ENCODE data around the gene GMPPA. TPM values are rescaled to one million over a fixed set of nuclear protein-coding genes. Genes with fewer than 3 reads are reported as not detected.

Gene GMPPA
- total RNA-seq, 1 donor from 2014 or later: 50.3 TPM

GRCh38 chr2:219551441-219552381, 53.0 kb downstream of the GMPPA start:
- peak overlapping the region; percentile 84 for H3K4me3 Mint-ChIP-seq
- intact Hi-C loops (cut with micrococcal nuclease): loop anchor here (1.0 kb wide), 4 partner anchors 7 to 163 kb away; partner anchors contain the start of genes GMPPA, STK11IP and TMEM198
- peak overlapping the region; percentile 44 for H3K27ac Mint-ChIP-seq
- H3K27me3 Mint-ChIP-seq (ENCODE audit: insufficient read depth): peaks cover 33% of the 10 kb centered on the region
- H3K9me3 Mint-ChIP-seq: no peaks in the 10 kb centered on the region
- no peaks in the 10 kb centered on the region for H3K4me1 Mint-ChIP-seq (ENCODE audit: low read depth)
- no peaks in the 10 kb centered on the region for H3K36me3 Mint-ChIP-seq (ENCODE audit: low read depth)
- DNase-seq (ENCODE audit: low spot score): peak; percentile 17

GRCh38 chr2:219552382-219553167, 53.9 kb downstream of the GMPPA start:
- Mint-ChIP-seq H3K36me3 (ENCODE audit: low read depth) (no peaks in the 10 kb centered on the region), H3K4me3 (peak overlapping the region; percentile 84), H3K9me3 (no peaks in the 10 kb centered on the region), H3K27ac (no peak overlapping the region), H3K4me1 (ENCODE audit: low read depth) (no peaks in the 10 kb centered on the region), H3K27me3 (ENCODE audit: insufficient read depth) (peaks cover 27% of the 10 kb centered on the region)
- intact Hi-C loops (cut with micrococcal nuclease): loop anchor here (1.0 kb wide), 4 partner anchors 8 to 164 kb away; partner anchors contain the start of genes GMPPA, STK11IP and TMEM198
- peak; percentile 80 for DNase-seq (ENCODE audit: low spot score)

GRCh38 chr2:219553168-219553417, 54.4 kb downstream of the GMPPA start:
- Mint-ChIP-seq H3K27ac (no peak overlapping the region), H3K4me1 (ENCODE audit: low read depth) (no peaks in the 10 kb centered on the region), H3K9me3 (no peaks in the 10 kb centered on the region), H3K27me3 (ENCODE audit: insufficient read depth) (peaks cover 27% of the 10 kb centered on the region), H3K36me3 (ENCODE audit: low read depth) (no peaks in the 10 kb centered on the region), H3K4me3 (peak overlapping the region; percentile 61)
- intact Hi-C loops (cut with micrococcal nuclease): no loop called here
- DNase-seq (ENCODE audit: low spot score): no peak

GRCh38 chr2:219553463-219553963, 54.8 kb downstream of the GMPPA start:
- intact Hi-C loops (cut with micrococcal nuclease): no loop called here
- Mint-ChIP-seq H3K9me3 (no peaks in the 10 kb centered on the region), H3K4me1 (ENCODE audit: low read depth) (no peaks in the 10 kb centered on the region), H3K4me3 (peak overlapping the region; percentile 61), H3K27ac (no peak overlapping the region), H3K36me3 (ENCODE audit: low read depth) (no peaks in the 10 kb centered on the region), H3K27me3 (ENCODE audit: insufficient read depth) (peaks cover 25% of the 10 kb centered on the region)
- no peak for DNase-seq (ENCODE audit: low spot score)

- intact Hi-C loops (cut with micrococcal nuclease): no loop called here
- no peak for DNase-seq (ENCODE audit: low spot score)
- Mint-ChIP-seq H3K4me1 (ENCODE audit: low read depth) (no peaks in the 10 kb centered on the region), H3K36me3 (ENCODE audit: low read depth) (no peaks in the 10 kb centered on the region), H3K9me3 (no peaks in the 10 kb centered on the region), H3K4me3 (peak overlapping the region; percentile 61), H3K27me3 (ENCODE audit: insufficient read depth) (peaks cover 23% of the 10 kb centered on the region), H3K27ac (no peak overlapping the region)
Measured at GRCh38 chr2:219554350-219554749, 55.7 kb downstream of the GMPPA start.

- H3K4me3 Mint-ChIP-seq: no peak overlapping the region
- H3K36me3 Mint-ChIP-seq (ENCODE audit: low read depth): no peaks in the 10 kb centered on the region
- H3K9me3 Mint-ChIP-seq: no peaks in the 10 kb centered on the region
- intact Hi-C loops (cut with micrococcal nuclease): no loop called here
- no peaks in the 10 kb centered on the region for H3K4me1 Mint-ChIP-seq (ENCODE audit: low read depth)
- peaks cover 18% of the 10 kb centered on the region for H3K27me3 Mint-ChIP-seq (ENCODE audit: insufficient read depth)
- DNase-seq (ENCODE audit: low spot score): no peak
- no peak overlapping the region for H3K27ac Mint-ChIP-seq
Measured at GRCh38 chr2:219555956-219556355, 57.3 kb downstream of the GMPPA start.

- no peaks in the 10 kb centered on the region for H3K36me3 Mint-ChIP-seq (ENCODE audit: low read depth)
- no peaks in the 10 kb centered on the region for H3K4me1 Mint-ChIP-seq (ENCODE audit: low read depth)
- intact Hi-C loops (cut with micrococcal nuclease): no loop called here
- peaks cover 16% of the 10 kb centered on the region for H3K27me3 Mint-ChIP-seq (ENCODE audit: insufficient read depth)
- no peak overlapping the region for H3K4me3 Mint-ChIP-seq
- no peak overlapping the region for H3K27ac Mint-ChIP-seq
- DNase-seq (ENCODE audit: low spot score): no peak
- no peaks in the 10 kb centered on the region for H3K9me3 Mint-ChIP-seq
Measured at GRCh38 chr2:219556413-219556812, 57.7 kb downstream of the GMPPA start.

Other genes starting within 250 kb of the GMPPA start
- not detected in 2 replicates for gene TUBA4B, start 245.6 kb upstream of the GMPPA start, total RNA-seq
- gene TUBA4A, start 245.0 kb upstream of the GMPPA start, total RNA-seq: 211 and 217 TPM in 2 replicates
- gene DNAJB2, start 219.5 kb upstream of the GMPPA start, total RNA-seq: 40.8 and 45.3 TPM in 2 replicates
- gene PTPRN, start 189.5 kb upstream of the GMPPA start, total RNA-seq: 0.23 TPM in 1 of 2 replicates, not detected in the other
- gene RESP18, start 166.1 kb upstream of the GMPPA start, total RNA-seq: not detected in 2 replicates
- gene DNPEP, start 111.0 kb upstream of the GMPPA start, total RNA-seq: 124 and 128 TPM in 2 replicates
- not detected in 2 replicates for gene DES, start 80.5 kb upstream of the GMPPA start, total RNA-seq
- gene SPEG, start 64.0 kb upstream of the GMPPA start, total RNA-seq: 0.13 TPM in 1 of 2 replicates, not detected in the other
- gene ASIC4, start 15.6 kb downstream of the GMPPA start, total RNA-seq: 0.08 TPM in 1 of 2 replicates, not detected in the other
- 41.3 and 43.4 TPM in 2 replicates for gene CHPF, start 44.9 kb downstream of the GMPPA start, total RNA-seq
- 2.9 and 3.3 TPM in 2 replicates for gene TMEM198, start 45.1 kb downstream of the GMPPA start, total RNA-seq
- 0.21 and 0.24 TPM in 2 replicates for gene OBSL1, start 72.6 kb downstream of the GMPPA start, total RNA-seq
- not detected in 2 replicates for gene INHA, start 73.4 kb downstream of the GMPPA start, total RNA-seq
- 38.0 and 38.9 TPM in 2 replicates for gene STK11IP, start 99.0 kb downstream of the GMPPA start, total RNA-seq
- gene SLC4A3, start 128.7 kb downstream of the GMPPA start, total RNA-seq: 0.17 TPM in 1 of 2 replicates, not detected in the other